Nephron (organoid): ENCODE measurements around the gene LACC1.

Experiments
- H3K27ac Mint-ChIP-seq, 3 experiments: 2 replicates each; pipeline ENCODE4 v1.8.0; 2020; ENCODE audit warnings: mixed read lengths in 3 of 3, mild to moderate bottlenecking in 2 of 3, moderate library complexity in 1 of 3
- H3K27me3 Mint-ChIP-seq: 2 replicates; pipeline ENCODE4 v1.8.0; 2021; ENCODE audit warnings: low read depth, mild to moderate bottlenecking, moderate library complexity, mixed read lengths
- H3K36me3 Mint-ChIP-seq: 2 replicates; pipeline ENCODE4 v1.8.0; 2020; ENCODE audit warnings: low read depth, mixed read lengths
- H3K4me1 Mint-ChIP-seq: 2 replicates; pipeline ENCODE4 v1.8.0; 2020; ENCODE audit warnings: mixed read lengths
- H3K4me3 Mint-ChIP-seq, 3 experiments: 2 replicates each; pipeline ENCODE4 v1.8.0; 2020; ENCODE audit warnings: mild to moderate bottlenecking in 3 of 3, mixed read lengths in 3 of 3, moderate library complexity in 2 of 3
- H3K9me3 Mint-ChIP-seq: 2 replicates; pipeline ENCODE4 v1.8.0; 2020; ENCODE audit warnings: mixed read lengths
- TF ChIP-seq, protein P1 (sequence below), 3 experiments: fragments of 200-600 bp; sonication (generic); IDR thresholded peaks; one replicate each; pipeline ENCODE4 v1.5.0; 2021; ENCODE audit warnings: antibody characterized with exemption in 3 of 3; ENCODE audit not compliant: unreplicated experiment in 3 of 3

Gene LACC1

DNA sequence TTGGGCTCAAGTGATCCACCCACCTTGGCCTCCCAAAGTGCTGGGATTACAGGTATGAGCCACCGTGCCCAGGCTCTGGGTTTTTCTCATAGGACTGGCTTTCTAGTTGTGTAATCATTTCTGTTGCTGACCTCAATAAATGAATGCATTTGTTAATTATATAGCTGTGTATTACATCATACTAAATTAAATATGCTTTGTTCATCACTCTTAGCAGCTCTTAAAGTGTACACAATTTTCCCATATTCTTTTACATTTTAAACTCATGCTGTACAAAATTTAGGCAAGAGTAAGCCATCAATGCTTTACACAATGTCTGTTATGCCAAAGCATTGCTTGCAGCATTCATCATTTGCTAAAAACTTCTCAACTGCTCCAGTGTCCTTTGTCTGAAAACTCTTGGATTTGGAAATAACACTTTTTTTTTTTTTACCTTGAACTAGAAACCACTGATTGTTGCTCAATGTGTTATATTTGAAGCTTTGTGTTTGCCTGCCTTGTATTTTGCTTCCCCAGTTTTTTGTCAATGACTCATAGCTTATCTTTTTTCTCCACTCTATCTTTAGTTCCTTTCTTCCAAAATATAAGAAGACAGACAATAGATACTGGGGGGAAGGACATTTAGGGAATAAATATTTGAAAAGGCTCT, 31.6 kb upstream of the LACC1 start:
- peaks cover 46% of the 10 kb centered on the region for H3K36me3 Mint-ChIP-seq
- no peak overlapping the region for H3K27ac Mint-ChIP-seq
- TF ChIP-seq, protein P1, sequence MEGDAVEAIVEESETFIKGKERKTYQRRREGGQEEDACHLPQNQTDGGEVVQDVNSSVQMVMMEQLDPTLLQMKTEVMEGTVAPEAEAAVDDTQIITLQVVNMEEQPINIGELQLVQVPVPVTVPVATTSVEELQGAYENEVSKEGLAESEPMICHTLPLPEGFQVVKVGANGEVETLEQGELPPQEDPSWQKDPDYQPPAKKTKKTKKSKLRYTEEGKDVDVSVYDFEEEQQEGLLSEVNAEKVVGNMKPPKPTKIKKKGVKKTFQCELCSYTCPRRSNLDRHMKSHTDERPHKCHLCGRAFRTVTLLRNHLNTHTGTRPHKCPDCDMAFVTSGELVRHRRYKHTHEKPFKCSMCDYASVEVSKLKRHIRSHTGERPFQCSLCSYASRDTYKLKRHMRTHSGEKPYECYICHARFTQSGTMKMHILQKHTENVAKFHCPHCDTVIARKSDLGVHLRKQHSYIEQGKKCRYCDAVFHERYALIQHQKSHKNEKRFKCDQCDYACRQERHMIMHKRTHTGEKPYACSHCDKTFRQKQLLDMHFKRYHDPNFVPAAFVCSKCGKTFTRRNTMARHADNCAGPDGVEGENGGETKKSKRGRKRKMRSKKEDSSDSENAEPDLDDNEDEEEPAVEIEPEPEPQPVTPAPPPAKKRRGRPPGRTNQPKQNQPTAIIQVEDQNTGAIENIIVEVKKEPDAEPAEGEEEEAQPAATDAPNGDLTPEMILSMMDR (IDR thresholded peaks at IDR 0.05; ENCODE audit: unreplicated experiment in 3 of 3), result no peak
- H3K9me3 Mint-ChIP-seq, result peaks cover 40% of the 10 kb centered on the region
- H3K4me3 Mint-ChIP-seq, result no peak overlapping the region
- H3K27me3 Mint-ChIP-seq, result no peaks in the 10 kb centered on the region
- H3K4me1 Mint-ChIP-seq, result no peaks in the 10 kb centered on the region

DNA sequence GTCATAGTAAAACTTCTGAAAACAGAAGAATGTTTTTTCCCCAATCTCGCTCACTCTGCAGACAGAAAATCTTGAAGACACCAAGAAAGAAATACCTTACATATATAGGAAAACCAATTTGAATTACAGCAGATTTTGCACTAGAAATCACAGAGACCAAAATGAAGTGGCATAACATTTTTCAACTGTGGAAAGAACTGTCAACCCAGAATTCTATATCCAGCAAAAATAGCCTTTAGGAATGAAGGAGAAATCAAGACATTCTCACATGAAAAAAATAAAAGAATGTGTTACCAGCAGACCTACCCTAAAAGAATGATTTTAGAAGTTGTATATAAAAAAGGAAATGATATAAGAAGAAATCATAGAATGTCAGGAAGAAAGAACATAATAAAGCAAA, 28.8 kb upstream of the LACC1 start:
- no peaks in the 10 kb centered on the region for H3K27me3 Mint-ChIP-seq
- H3K36me3 Mint-ChIP-seq, result peaks cover 70% of the 10 kb centered on the region
- no peaks in the 10 kb centered on the region for H3K4me1 Mint-ChIP-seq
- TF ChIP-seq, protein P1 (IDR thresholded peaks at IDR 0.05; ENCODE audit: unreplicated experiment in 3 of 3), result no peak
- no peak overlapping the region for H3K4me3 Mint-ChIP-seq
- peaks cover 63% of the 10 kb centered on the region for H3K9me3 Mint-ChIP-seq
- no peak overlapping the region for H3K27ac Mint-ChIP-seq

DNA sequence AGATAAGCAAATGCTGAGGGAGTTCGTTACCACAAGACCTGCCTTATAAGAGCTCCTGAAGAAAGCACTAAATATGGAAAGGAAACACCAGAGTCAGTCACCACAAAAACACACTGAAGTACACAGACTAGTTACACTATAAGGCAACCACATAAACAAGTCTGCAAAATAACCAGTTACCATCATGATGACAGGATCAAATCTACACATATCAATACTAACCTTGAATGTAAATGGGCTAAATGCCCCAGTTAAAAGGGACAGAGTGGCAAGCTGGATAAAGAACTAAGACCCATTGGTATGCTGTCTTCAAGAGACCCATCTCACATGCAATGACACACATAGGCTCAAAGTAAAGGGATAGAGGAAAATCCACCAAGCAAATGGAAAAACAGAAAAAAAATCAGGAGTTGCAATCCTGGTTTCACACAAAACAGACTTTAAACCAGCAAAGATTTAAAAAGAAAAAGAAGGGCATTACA, 26.7 kb upstream of the LACC1 start:
- Mint-ChIP-seq H3K4me3 (no peak overlapping the region), H3K27me3 (no peaks in the 10 kb centered on the region), H3K9me3 (peaks cover 61% of the 10 kb centered on the region), H3K27ac (no peak overlapping the region), H3K36me3 (peaks cover 71% of the 10 kb centered on the region), H3K4me1 (no peaks in the 10 kb centered on the region)
- TF ChIP-seq, protein P1 (IDR thresholded peaks at IDR 0.05; ENCODE audit: unreplicated experiment in 3 of 3), result no peak

- no peaks in the 10 kb centered on the region for H3K27me3 Mint-ChIP-seq
- H3K4me1 Mint-ChIP-seq, result no peaks in the 10 kb centered on the region
- H3K4me3 Mint-ChIP-seq, result no peak overlapping the region
- H3K9me3 Mint-ChIP-seq, result peaks cover 5% of the 10 kb centered on the region
- peak overlapping the region in 1 of 3 experiments; percentile 79 for H3K27ac Mint-ChIP-seq
- H3K36me3 Mint-ChIP-seq, result peaks cover 49% of the 10 kb centered on the region
- TF ChIP-seq, protein P1 (IDR thresholded peaks at IDR 0.05; ENCODE audit: unreplicated experiment in 3 of 3), result no peak
These were observed 17.8 kb upstream of the LACC1 start for GRCh38 chr13:43861863-43862262.

- H3K27ac Mint-ChIP-seq, result no peak overlapping the region
- no peaks in the 10 kb centered on the region for H3K27me3 Mint-ChIP-seq
- H3K4me3 Mint-ChIP-seq, result no peak overlapping the region
- no peaks in the 10 kb centered on the region for H3K4me1 Mint-ChIP-seq
- peaks cover 5% of the 10 kb centered on the region for H3K9me3 Mint-ChIP-seq
- peaks cover 48% of the 10 kb centered on the region for H3K36me3 Mint-ChIP-seq
- TF ChIP-seq, protein P1 (IDR thresholded peaks at IDR 0.05; ENCODE audit: unreplicated experiment in 3 of 3), result no peak
These were observed 14.8 kb upstream of the LACC1 start for GRCh38 chr13:43864921-43865320.

- Mint-ChIP-seq H3K27me3 (no peaks in the 10 kb centered on the region), H3K9me3 (peaks cover 5% of the 10 kb centered on the region), H3K36me3 (peaks cover 43% of the 10 kb centered on the region), H3K4me3 (no peak overlapping the region), H3K4me1 (no peaks in the 10 kb centered on the region), H3K27ac (no peak overlapping the region)
- TF ChIP-seq, protein P1 (IDR thresholded peaks at IDR 0.05; ENCODE audit: unreplicated experiment in 3 of 3), result no peak
These were observed 13.8 kb upstream of the LACC1 start for GRCh38 chr13:43865892-43866291.
